ENCODE results near the gene ABCG4. TPM values are rescaled to one million over a fixed set of nuclear protein-coding genes. Genes with fewer than 3 reads are reported as not detected.

The ABCG4 gene
- polyA plus RNA-seq, 1 donor from 2014 or later, result 1.5 TPM

- Histone ChIP-seq H3K9me3 (ENCODE audit: low read length) (no peaks in the 10 kb centered on the region), H3K79me2 (replicated peaks; ENCODE audit: insufficient read depth, low read length) (peaks cover 17% of the 10 kb centered on the region), H3K36me3 (ENCODE audit: insufficient read depth, low read length) (no peaks in the 10 kb centered on the region), H2AFZ (ENCODE audit: low read depth, low read length) (peak overlapping the region; percentile 43), H3K9ac (ENCODE audit: low read length) (peak overlapping the region; percentile 47), H3K4me2 (ENCODE audit: low read length) (peak overlapping the region; percentile 71), H3K4me3 (ENCODE audit: low read length) (peak overlapping the region; percentile 91), H3K9me2 (ENCODE audit: insufficient read depth, low read length) (no peaks in the 10 kb centered on the region), H3F3A (ENCODE audit: insufficient read depth, low read length, poor library complexity, severe bottlenecking) (no peaks in the 10 kb centered on the region), H4K20me1 (ENCODE audit: insufficient read depth) (no peaks in the 10 kb centered on the region), H3K27ac (ENCODE audit: low read length) (peak overlapping the region; percentile 50), H3K27me3 (ENCODE audit: insufficient read depth, low read depth, low read length) (no peaks in the 10 kb centered on the region)
- TF ChIP-seq TAF1 (IDR thresholded peaks at IDR 0.05; ENCODE audit: low read depth) (peak; percentile 9), POLR2AphosphoS5 (IDR thresholded peaks at IDR 0.05) (no peak)
Observed at GRCh38 chr11:119120639-119121007, 28.2 kb upstream of the ABCG4 start.

- TF ChIP-seq POLR2AphosphoS5 (IDR thresholded peaks at IDR 0.05) (peak; percentile 89), RAD21 (conservative IDR thresholded peaks at IDR 0.05) (peak; percentile 48), EZH2 (IDR thresholded peaks at IDR 0.05; ENCODE audit: borderline replicate concordance, insufficient read depth, low read length, poor library complexity, severe bottlenecking) (no peak), TAF1 (IDR thresholded peaks at IDR 0.05; ENCODE audit: low read depth) (peak; percentile 52), REST (IDR thresholded peaks at IDR 0.05; ENCODE audit: borderline replicate concordance) (no peak), SMC3 (conservative IDR thresholded peaks at IDR 0.05; ENCODE audit: poor library complexity) (peak; percentile 11), MXI1 (conservative IDR thresholded peaks at IDR 0.05; ENCODE audit: poor library complexity, severe bottlenecking) (peak; percentile 91), CTCF (IDR thresholded peaks at IDR 0.05; ENCODE audit: poor library complexity, severe bottlenecking) (peak; percentile 35), EP300 (conservative IDR thresholded peaks at IDR 0.05; ENCODE audit: poor library complexity, severe bottlenecking) (no peak)
- Histone ChIP-seq H3K36me3 (ENCODE audit: insufficient read depth, low read length) (no peaks in the 10 kb centered on the region), H3K4me3 (ENCODE audit: low read length) (peak within 1 kb of the TSS; percentile 91), H3K27ac (ENCODE audit: low read length) (peak within 1 kb of the TSS; percentile 80), H2AFZ (ENCODE audit: low read depth, low read length) (peak within 1 kb of the TSS; percentile 88), H3K79me2 (replicated peaks; ENCODE audit: insufficient read depth, low read length) (peaks cover 17% of the 10 kb centered on the region), H3F3A (ENCODE audit: insufficient read depth, low read length, poor library complexity, severe bottlenecking) (no peaks in the 10 kb centered on the region), H3K9ac (ENCODE audit: low read length) (peak within 1 kb of the TSS; percentile 85), H3K9me3 (ENCODE audit: low read length) (no peaks in the 10 kb centered on the region), H3K9me2 (ENCODE audit: insufficient read depth, low read length) (no peaks in the 10 kb centered on the region), H4K20me1 (ENCODE audit: insufficient read depth) (no peaks in the 10 kb centered on the region), H3K4me2 (ENCODE audit: low read length) (peak within 1 kb of the TSS; percentile 71), H3K27me3 (ENCODE audit: insufficient read depth, low read depth, low read length) (no peaks in the 10 kb centered on the region)
Observed at GRCh38 chr11:119121008-119121810, 27.6 kb upstream of the ABCG4 start, which contains the start of gene HINFP. TSS of gene HINFP (plus strand) at chr11:119121580. CDS start at chr11:119126945, 5,365 bp downstream.

Measured in neural cell (in vitro differentiated cells).